Esophagus muscularis mucosa (tissue), 3 donors: ENCODE measurements around the gene LILRB5.
"Not testable (repeated sequence)": the region's sequence is repeated elsewhere in the genome, so short reads cannot be mapped to it uniquely, and the experiment has no call there.

Source experiments
- POLR2A ChIP-seq: fragments of 450-650 bp; IDR thresholded peaks from one replicate; pipeline ENCODE4 v1.6.1; 2017; ENCODE audit warnings: antibody characterized with exemption, moderate library complexity, mild to moderate bottlenecking, low read depth
- TF ChIP-seq, protein P1 (sequence below), 3 experiments: fragments of 200-600 bp in 2 of 3; fragments of 450-650 bp in 1 of 3; sonication (generic) in 2 of 3; IDR thresholded peaks; one replicate each; pipeline ENCODE4 v1.5.1; 2017 to 2019; ENCODE audit warnings: antibody characterized with exemption in 3 of 3, mild to moderate bottlenecking in 2 of 3, moderate library complexity in 1 of 3

DNA sequence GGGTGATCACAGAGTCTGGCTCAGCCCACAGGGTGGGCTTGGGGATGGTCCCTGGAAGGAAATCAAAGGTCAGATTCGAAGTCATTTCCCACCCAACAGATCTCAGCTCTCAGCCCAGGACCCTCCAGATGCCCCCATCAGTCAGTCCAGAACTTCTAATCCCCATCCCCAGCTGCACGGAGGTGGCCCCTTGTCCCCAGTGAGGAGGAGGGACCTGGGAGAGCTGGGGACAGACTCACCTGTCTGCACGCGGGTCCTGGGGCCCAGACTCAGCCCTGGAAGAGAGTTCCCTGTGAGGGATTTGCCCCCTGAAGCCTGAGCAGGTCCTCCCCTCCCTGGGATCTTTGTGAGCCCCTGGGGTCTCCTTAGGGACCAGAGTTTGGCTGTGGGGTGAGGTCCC is 23.0 kb upstream of the LILRB5 start:
- TF ChIP-seq POLR2A: not testable (repeated sequence)
- TF ChIP-seq, protein P1, sequence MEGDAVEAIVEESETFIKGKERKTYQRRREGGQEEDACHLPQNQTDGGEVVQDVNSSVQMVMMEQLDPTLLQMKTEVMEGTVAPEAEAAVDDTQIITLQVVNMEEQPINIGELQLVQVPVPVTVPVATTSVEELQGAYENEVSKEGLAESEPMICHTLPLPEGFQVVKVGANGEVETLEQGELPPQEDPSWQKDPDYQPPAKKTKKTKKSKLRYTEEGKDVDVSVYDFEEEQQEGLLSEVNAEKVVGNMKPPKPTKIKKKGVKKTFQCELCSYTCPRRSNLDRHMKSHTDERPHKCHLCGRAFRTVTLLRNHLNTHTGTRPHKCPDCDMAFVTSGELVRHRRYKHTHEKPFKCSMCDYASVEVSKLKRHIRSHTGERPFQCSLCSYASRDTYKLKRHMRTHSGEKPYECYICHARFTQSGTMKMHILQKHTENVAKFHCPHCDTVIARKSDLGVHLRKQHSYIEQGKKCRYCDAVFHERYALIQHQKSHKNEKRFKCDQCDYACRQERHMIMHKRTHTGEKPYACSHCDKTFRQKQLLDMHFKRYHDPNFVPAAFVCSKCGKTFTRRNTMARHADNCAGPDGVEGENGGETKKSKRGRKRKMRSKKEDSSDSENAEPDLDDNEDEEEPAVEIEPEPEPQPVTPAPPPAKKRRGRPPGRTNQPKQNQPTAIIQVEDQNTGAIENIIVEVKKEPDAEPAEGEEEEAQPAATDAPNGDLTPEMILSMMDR (IDR thresholded peaks at IDR 0.05): not testable (repeated sequence)
